Body of pancreas (tissue), 4 donors: ENCODE data around the gene C1QTNF9B.

Experiments
- CTCF ChIP-seq, 7 experiments: fragments of 450-650 bp in 4 of 7; fragments of 200-600 bp in 3 of 7; sonication (generic) in 3 of 7; IDR thresholded peaks; one replicate each; pipeline ENCODE4 v1.5.1; 2016 to 2019; ENCODE audit warnings: antibody characterized with exemption in 7 of 7
- POLR2A ChIP-seq, 3 donors: fragments of 450-650 bp; IDR thresholded peaks; one replicate each; pipeline ENCODE4 v1.6.1; 2016; ENCODE audit warnings: antibody characterized with exemption in 3 of 3, mild to moderate bottlenecking in 2 of 3

GRCh38 chr13:23870356-23871140, 26.8 kb downstream of the C1QTNF9B start:
- TF ChIP-seq POLR2A (IDR thresholded peaks at IDR 0.05) (no peak), CTCF (IDR thresholded peaks at IDR 0.05) (no peak)
